ENCODE results near the gene ELL2. TPM values are rescaled to one million over a fixed set of nuclear protein-coding genes. Genes with fewer than 3 reads are reported as not detected.

Gene ELL2
- total RNA-seq, 6 experiments from 2014 or later = 74.3 to 96.4 (median 84.5) TPM

- WGBS (ENCODE audit: insufficient coverage, low coverage, low lambda C conversion rate, missing lambda C conversion rate) = 85% methylated on average over 1 of the region's 1 CpG
- no peak for TF ChIP-seq POLR2A (IDR thresholded peaks at IDR 0.05)
- no peak for TF ChIP-seq CTCF (IDR thresholded peaks at IDR 0.05)
- Histone ChIP-seq H3K36me3 (peaks cover 0 to 21% (median 2%) of the 10 kb centered on the region in 4 donors), H3K4me1 (peaks cover 0 to 35% (median 7%) of the 10 kb centered on the region in 4 donors), H3K27ac (no peak overlapping the region), H3K9me3 (no peaks in the 10 kb centered on the region), H3K27me3 (no peaks in the 10 kb centered on the region), H3K4me3 (no peak overlapping the region)
- ATAC-seq = peak in 1 of 4 donors; percentile 36
- no peak for DNase-seq
- intact Hi-C loops (cut with DNase I) = no loop called here
Observed at GRCh38 chr5:95938766-95939165, 22.9 kb downstream of the ELL2 start.

DNA sequence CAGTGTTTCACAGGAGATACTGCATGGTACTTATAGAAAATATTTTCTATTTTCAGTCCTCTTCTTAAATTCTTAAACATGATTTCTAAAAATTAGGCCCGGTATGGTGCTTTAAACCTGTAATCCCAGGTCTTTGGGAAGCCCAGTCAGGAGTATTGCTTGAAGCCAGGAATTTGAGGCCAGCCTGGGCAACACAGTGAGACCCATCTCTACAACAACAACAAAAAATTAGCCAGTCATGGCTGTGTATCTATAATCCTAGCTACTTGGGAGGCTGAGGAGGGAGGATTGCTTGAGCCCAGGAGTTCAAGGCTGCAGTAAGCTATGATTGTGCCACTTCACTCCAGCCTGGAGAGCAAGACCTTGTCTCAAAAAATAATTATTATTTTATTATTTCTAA, 23.3 kb downstream of the ELL2 start:
- Histone ChIP-seq H3K4me1 (peaks cover 0 to 31% (median 7%) of the 10 kb centered on the region in 4 donors), H3K9me3 (no peaks in the 10 kb centered on the region), H3K27me3 (no peaks in the 10 kb centered on the region), H3K27ac (no peak overlapping the region), H3K4me3 (no peak overlapping the region), H3K36me3 (peaks cover 0 to 21% (median 2%) of the 10 kb centered on the region in 4 donors)
- TF ChIP-seq POLR2A (IDR thresholded peaks at IDR 0.05) (no peak), CTCF (IDR thresholded peaks at IDR 0.05) (no peak)
- DNase-seq = no peak
- WGBS (ENCODE audit: insufficient coverage, low coverage, low lambda C conversion rate, missing lambda C conversion rate) = 100% methylated on average over 1 of the region's 1 CpG
- intact Hi-C loops (cut with DNase I) = no loop called here
- ATAC-seq = peak in 1 of 4 donors; percentile 5

DNA sequence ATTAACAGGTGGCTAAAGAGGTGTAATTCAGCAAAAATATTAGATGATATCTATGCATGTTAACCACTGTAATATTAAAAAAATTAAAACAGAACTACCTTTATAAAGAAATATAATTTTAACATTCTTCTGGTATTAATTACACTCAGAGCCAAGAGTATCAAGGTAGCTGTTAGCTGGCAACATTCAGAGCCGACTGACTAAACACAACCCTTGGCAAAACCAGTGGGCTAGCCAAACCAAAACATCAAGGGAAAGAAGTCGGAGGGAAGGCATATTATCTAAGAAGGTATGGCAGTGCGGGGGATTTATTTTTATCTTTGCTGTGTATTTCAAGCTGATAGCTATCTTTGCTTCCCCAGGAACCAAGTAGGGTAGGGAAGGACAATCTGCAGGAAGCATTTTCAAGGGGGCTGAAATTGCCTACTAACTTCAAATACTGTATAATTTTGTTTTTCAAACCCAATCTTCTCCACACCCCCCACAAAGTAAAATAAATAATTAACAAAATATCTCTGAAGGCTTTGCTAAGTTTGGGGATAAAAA, 24.0 kb downstream of the ELL2 start:
- Histone ChIP-seq H3K4me1 (peaks cover 0 to 25% (median 3%) of the 10 kb centered on the region in 4 donors), H3K27ac (no peak overlapping the region), H3K9me3 (no peaks in the 10 kb centered on the region), H3K36me3 (peaks cover 0 to 24% (median 2%) of the 10 kb centered on the region in 4 donors), H3K27me3 (no peaks in the 10 kb centered on the region), H3K4me3 (no peak overlapping the region)
- 57% methylated on average over 3 of the region's 3 CpGs for WGBS (ENCODE audit: insufficient coverage, low coverage, low lambda C conversion rate, missing lambda C conversion rate)
- DNase-seq (no peak), ATAC-seq (peak in 3 of 4 donors; percentile 16 to 34 (median 18))
- TF ChIP-seq POLR2A (IDR thresholded peaks at IDR 0.05) = no peak
- no peak for TF ChIP-seq CTCF (IDR thresholded peaks at IDR 0.05)
- intact Hi-C loops (cut with DNase I) = no loop called here

- no peaks in the 10 kb centered on the region for H3K9me3 ChIP-seq
- H3K36me3 ChIP-seq = peaks cover 0 to 18% (median 2%) of the 10 kb centered on the region in 4 donors
- H3K4me1 ChIP-seq = peaks cover 0 to 25% (median 3%) of the 10 kb centered on the region in 4 donors
- ATAC-seq (peak; percentile 9 to 32 (median 22)), DNase-seq (no peak)
- H3K27ac ChIP-seq = no peak overlapping the region
- 59% methylated on average over 5 of the region's 5 CpGs for WGBS (ENCODE audit: insufficient coverage, low coverage, low lambda C conversion rate, missing lambda C conversion rate)
- no peak for TF ChIP-seq CTCF (IDR thresholded peaks at IDR 0.05)
- TF ChIP-seq POLR2A (IDR thresholded peaks at IDR 0.05) = no peak
- no peaks in the 10 kb centered on the region for H3K27me3 ChIP-seq
- no peak overlapping the region for H3K4me3 ChIP-seq
- intact Hi-C loops (cut with DNase I) = no loop called here
Observed at GRCh38 chr5:95936812-95937397, 24.7 kb downstream of the ELL2 start.
